GM18526 (cell line): Measurements from ENCODE around the gene METTL8.

Source experiments
- POLR2A ChIP-seq: IDR thresholded peaks from 3 replicates; pipeline ENCODE4 v1.6.1; 2011; ENCODE audit not compliant: insufficient read length; ENCODE audit errors: extremely low read depth

Gene METTL8

DNA sequence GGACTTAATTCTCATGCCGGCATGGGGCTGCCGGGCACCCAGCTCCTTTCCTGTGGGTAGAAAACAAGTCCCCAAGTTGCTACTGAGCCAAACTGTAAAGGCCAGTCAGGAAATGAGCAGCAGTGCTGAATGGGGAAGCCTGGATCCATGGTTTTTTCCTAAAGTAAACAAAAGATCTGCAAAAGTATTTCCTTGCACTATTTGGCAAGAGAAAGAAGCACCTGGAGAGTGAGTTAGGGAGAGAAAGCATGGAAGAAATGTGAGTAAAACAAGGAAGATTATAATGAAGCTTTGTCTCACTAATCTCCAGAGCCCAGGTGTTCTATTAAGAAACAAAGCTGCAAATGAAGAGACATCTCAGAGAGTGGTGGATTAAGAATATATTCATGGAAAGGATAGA lies 117.6 kb downstream of the METTL8 start:
- no peak for TF ChIP-seq POLR2A

DNA sequence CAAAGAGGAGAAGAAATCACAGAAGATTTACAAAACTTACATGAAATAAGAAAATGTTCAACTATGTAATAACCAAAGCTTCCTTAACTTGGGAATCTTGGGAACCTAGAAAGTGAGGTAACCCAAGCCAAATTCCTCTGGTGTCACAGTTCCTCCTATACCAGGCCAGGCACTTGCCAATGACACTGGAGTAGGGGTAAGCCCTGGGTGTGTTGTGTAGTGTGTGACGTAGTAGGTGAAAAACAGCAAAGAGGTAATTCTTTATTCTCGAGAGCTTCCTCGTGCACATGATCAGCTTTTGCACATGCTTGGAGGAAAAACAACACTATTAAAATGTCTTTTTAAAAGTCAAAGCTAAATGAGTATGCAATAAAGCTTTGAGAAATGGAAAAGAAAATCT lies 118.0 kb downstream of the METTL8 start:
- TF ChIP-seq POLR2A, result no peak

- no peak for TF ChIP-seq POLR2A
Observed at GRCh38 chr2:171310889-171311288, 122.9 kb downstream of the METTL8 start.

- no peak for TF ChIP-seq POLR2A
Observed at GRCh38 chr2:171309455-171310286, 124.1 kb downstream of the METTL8 start.

- TF ChIP-seq POLR2A, result no peak
Observed at GRCh38 chr2:171308280-171309054, 125.3 kb downstream of the METTL8 start.

GRCh38 chr2:171307560-171307959 lies 126.2 kb downstream of the METTL8 start:
- TF ChIP-seq POLR2A, result no peak

DNA sequence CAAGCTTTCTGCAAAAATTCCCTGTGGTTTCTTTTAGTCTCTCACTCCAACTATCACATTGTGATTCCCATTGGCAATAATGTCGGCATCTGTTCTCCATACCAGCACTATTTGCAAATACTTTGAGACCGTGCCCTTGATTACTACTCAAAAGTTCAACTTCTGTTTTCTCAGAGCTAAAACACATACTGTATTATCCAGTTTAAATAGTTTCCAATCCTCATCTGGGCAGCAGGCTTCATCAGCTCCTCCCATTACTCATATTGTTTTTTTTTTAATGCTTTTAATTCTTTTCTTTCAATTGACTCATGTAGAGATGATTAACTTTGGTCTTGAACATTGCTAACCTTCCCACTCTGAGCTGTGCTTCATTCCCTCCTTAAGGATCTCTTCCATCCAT lies 135.8 kb downstream of the METTL8 start:
- no peak for TF ChIP-seq POLR2A

- TF ChIP-seq POLR2A, result no peak
Observed at GRCh38 chr2:171294608-171295007, 139.2 kb downstream of the METTL8 start.

- no peak for TF ChIP-seq POLR2A
Observed at GRCh38 chr2:171293661-171294060, 140.1 kb downstream of the METTL8 start.

- no peak for TF ChIP-seq POLR2A
Observed at GRCh38 chr2:171289991-171290390, 143.8 kb downstream of the METTL8 start.

DNA sequence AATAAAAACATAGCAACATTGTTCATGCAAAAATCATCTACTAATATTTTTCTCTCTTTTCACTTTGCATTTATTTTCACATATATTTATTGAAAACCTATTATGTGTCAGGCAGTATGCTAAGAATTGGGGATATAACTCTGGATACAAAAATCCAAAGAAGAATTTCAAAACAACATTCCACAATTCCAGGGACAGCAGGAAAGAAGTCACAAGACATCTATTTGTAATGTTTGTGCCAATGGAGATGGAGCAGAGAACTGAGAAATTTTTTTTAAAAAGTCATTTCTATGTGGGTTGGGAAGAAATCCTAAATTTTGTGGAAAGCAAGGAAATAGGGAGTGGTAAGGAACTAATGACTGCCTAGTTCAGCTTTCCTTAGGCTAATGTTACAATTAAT lies 144.5 kb downstream of the METTL8 start:
- no peak for TF ChIP-seq POLR2A

- no peak for TF ChIP-seq POLR2A
Observed at GRCh38 chr2:171287611-171288010, 146.2 kb downstream of the METTL8 start.

GRCh38 chr2:171287036-171287571 lies 146.7 kb downstream of the METTL8 start:
- TF ChIP-seq POLR2A, result no peak

DNA sequence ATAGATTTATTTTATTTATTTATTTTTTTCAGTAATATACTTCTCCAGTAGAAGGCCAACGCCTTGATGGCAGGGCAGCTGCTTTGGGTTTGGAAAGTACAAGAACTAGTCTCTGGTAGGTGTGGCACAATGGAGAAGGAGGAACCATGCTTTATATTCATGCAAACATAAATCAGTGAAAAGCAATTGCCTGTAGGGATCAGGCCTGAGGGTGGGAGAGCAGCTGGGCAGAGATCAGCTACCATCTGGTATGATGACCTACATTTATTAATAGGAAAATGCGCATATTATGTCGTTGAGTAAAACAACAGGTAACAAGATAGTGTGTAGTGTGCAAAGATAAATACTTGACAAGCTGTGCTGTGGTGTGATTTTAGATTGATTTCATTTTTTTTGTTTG lies 152.7 kb downstream of the METTL8 start:
- no peak for TF ChIP-seq POLR2A

GRCh38 chr2:171279983-171280790 lies 153.6 kb downstream of the METTL8 start:
- TF ChIP-seq POLR2A, result no peak
